Neural progenitor cell (in vitro differentiated cells): ENCODE results near the gene BACH1.

ENCODE experiments used
- EZH2phosphoT487 ChIP-seq: fragments of 200-600 bp; sonication (generic); IDR thresholded peaks from 2 replicates; pipeline ENCODE4 v1.6.1; 2017; ENCODE audit warnings: antibody characterized with exemption
- TF ChIP-seq, protein P1 (sequence below): fragments of 200-600 bp; sonication (generic); IDR thresholded peaks from 2 replicates; pipeline ENCODE4 v1.5.1; 2017; ENCODE audit warnings: antibody characterized with exemption, mild to moderate bottlenecking

GRCh38 chr21:29290240-29290639, 8.5 kb upstream of the BACH1 start:
- TF ChIP-seq, protein P1, sequence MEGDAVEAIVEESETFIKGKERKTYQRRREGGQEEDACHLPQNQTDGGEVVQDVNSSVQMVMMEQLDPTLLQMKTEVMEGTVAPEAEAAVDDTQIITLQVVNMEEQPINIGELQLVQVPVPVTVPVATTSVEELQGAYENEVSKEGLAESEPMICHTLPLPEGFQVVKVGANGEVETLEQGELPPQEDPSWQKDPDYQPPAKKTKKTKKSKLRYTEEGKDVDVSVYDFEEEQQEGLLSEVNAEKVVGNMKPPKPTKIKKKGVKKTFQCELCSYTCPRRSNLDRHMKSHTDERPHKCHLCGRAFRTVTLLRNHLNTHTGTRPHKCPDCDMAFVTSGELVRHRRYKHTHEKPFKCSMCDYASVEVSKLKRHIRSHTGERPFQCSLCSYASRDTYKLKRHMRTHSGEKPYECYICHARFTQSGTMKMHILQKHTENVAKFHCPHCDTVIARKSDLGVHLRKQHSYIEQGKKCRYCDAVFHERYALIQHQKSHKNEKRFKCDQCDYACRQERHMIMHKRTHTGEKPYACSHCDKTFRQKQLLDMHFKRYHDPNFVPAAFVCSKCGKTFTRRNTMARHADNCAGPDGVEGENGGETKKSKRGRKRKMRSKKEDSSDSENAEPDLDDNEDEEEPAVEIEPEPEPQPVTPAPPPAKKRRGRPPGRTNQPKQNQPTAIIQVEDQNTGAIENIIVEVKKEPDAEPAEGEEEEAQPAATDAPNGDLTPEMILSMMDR, result no peak
- TF ChIP-seq EZH2phosphoT487, result no peak
